Trophoblast cell (in vitro differentiated cells and primary cell): ENCODE data around the gene MSRB3.

Source experiments
- DNase-seq, 2 donors: peaks; one replicate each; pipeline ENCODE4 v3.0.0-alpha.2; 2016
- H2AFZ ChIP-seq: 2 replicates; pipeline ENCODE4 v1.6.1; 2013; ENCODE audit warnings: low read length, moderate library complexity, mild to moderate bottlenecking; ENCODE audit not compliant: insufficient read depth, poor library complexity
- H2AK5ac ChIP-seq: 2 replicates; pipeline ENCODE4 v1.6.1; 2013; ENCODE audit warnings: mild to moderate bottlenecking, low read length
- H2BK120ac ChIP-seq: 2 replicates; pipeline ENCODE4 v1.6.1; 2013; ENCODE audit warnings: low read length, mild to moderate bottlenecking, moderate library complexity; ENCODE audit not compliant: insufficient read depth, poor library complexity
- H2BK12ac ChIP-seq: 2 replicates; pipeline ENCODE4 v1.6.1; 2013; ENCODE audit warnings: mild to moderate bottlenecking, low read length, moderate library complexity
- H2BK5ac ChIP-seq: 2 replicates; pipeline ENCODE4 v1.6.1; 2013; ENCODE audit warnings: low read length, low read depth, moderate library complexity, mild to moderate bottlenecking; ENCODE audit not compliant: poor library complexity
- H3K14ac ChIP-seq: 2 replicates; pipeline ENCODE4 v1.6.1; 2013; ENCODE audit warnings: mild to moderate bottlenecking, low read length
- H3K18ac ChIP-seq: 2 replicates; pipeline ENCODE4 v1.6.1; 2013; ENCODE audit warnings: mild to moderate bottlenecking, low read length
- H3K23ac ChIP-seq: 2 replicates; pipeline ENCODE4 v1.6.1; 2013; ENCODE audit warnings: low read length
- H3K27ac ChIP-seq: 2 replicates; pipeline ENCODE4 v1.5.1; 2013; ENCODE audit warnings: low read depth, mild to moderate bottlenecking, inconsistent platforms, low read length, moderate library complexity
- H3K27me3 ChIP-seq: 2 replicates; pipeline ENCODE4 v1.6.1; 2013; ENCODE audit warnings: inconsistent platforms, mild to moderate bottlenecking, low read length, moderate library complexity; ENCODE audit not compliant: insufficient read depth
- H3K36me3 ChIP-seq, 2 experiments: 1 replicate in 1 of 2; 2 replicates in 1 of 2; pipeline ENCODE4 v1.6.1; 2013; ENCODE audit warnings: low read length in 2 of 2, mild to moderate bottlenecking in 2 of 2, moderate library complexity in 1 of 2; ENCODE audit not compliant: insufficient read depth in 2 of 2, control insufficient read depth in 1 of 2
- H3K4ac ChIP-seq: 2 replicates; pipeline ENCODE4 v1.6.1; 2013; ENCODE audit warnings: low read depth, mild to moderate bottlenecking, low read length, moderate library complexity
- H3K4me1 ChIP-seq, 2 experiments: 1 replicate in 1 of 2; 2 replicates in 1 of 2; pipeline ENCODE4 v1.6.1; 2013; ENCODE audit warnings: low read length in 2 of 2, mild to moderate bottlenecking in 2 of 2, moderate library complexity in 1 of 2; ENCODE audit not compliant: insufficient read depth in 2 of 2, control insufficient read depth in 1 of 2
- H3K4me2 ChIP-seq: 2 replicates; pipeline ENCODE4 v1.6.1; 2013; ENCODE audit warnings: inconsistent platforms, mild to moderate bottlenecking, low read length, moderate library complexity
- H3K4me3 ChIP-seq: 2 replicates; pipeline ENCODE4 v1.5.1; 2013; ENCODE audit warnings: mild to moderate bottlenecking, low read depth, low read length, inconsistent platforms
- H3K79me1 ChIP-seq: one replicate; pipeline ENCODE4 v1.6.1; 2013; ENCODE audit warnings: low read length
- H3K79me2 ChIP-seq: 2 replicates; pipeline ENCODE4 v1.6.1; 2013; ENCODE audit warnings: low read length, mild to moderate bottlenecking; ENCODE audit not compliant: control insufficient read depth, insufficient read depth, poor library complexity
- H3K9ac ChIP-seq: 2 replicates; pipeline ENCODE4 v1.6.1; 2013; ENCODE audit warnings: mild to moderate bottlenecking, low read length
- H3K9me3 ChIP-seq: 2 replicates; pipeline ENCODE4 v1.6.1; 2013; ENCODE audit warnings: low read depth, mild to moderate bottlenecking, control low read depth, inconsistent platforms, low read length; ENCODE audit not compliant: insufficient read depth
- H4K12ac ChIP-seq: 2 replicates; pipeline ENCODE4 v1.6.1; 2013; ENCODE audit warnings: low read depth, mild to moderate bottlenecking, low read length, moderate library complexity
- H4K8ac ChIP-seq: 2 replicates; pipeline ENCODE4 v1.6.1; 2013; ENCODE audit warnings: low read depth, mild to moderate bottlenecking, low read length, moderate library complexity
- H4K91ac ChIP-seq: one replicate; pipeline ENCODE4 v1.6.1; 2013; ENCODE audit warnings: low read depth, mild to moderate bottlenecking, low read length, moderate library complexity
- WGBS: extraction: QIAGEN DNeasy Blood & Tissue Kit; methylation state at CpG from one replicate; pipeline ENCODE4 v1.1.7; 2013; ENCODE audit warnings: missing lambda C conversion rate; ENCODE audit not compliant: insufficient read length, insufficient coverage; ENCODE audit errors: extremely low coverage; 5-methylcytosine and 5-hydroxymethylcytosine counted together

The MSRB3 gene

DNA sequence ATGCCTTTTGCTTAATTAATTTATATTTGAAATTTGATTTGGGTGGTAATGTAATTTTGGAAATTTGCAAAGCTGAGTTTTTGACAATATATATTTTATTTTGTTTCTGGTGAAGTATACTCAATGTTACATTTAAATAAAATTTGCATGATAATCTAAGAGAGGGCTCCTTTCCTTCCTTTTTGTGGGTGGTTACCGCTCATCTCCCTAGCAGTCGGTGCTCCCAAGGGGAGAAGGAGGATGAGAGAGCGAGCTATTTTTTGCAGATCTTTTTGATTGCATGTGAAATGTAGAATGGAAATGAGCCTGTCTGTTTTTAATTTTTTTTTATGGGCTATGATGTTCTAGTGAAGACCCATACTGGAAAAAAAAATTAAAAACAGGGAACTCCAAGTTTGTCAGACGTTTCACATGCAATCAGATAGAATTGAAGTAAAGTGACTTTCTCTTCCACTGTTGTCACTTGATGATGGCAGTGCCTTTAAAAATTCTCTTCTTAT is 39.8 kb downstream of the MSRB3 start:
- Histone ChIP-seq H3K14ac (no peak overlapping the region), H3K9ac (no peak overlapping the region), H4K8ac (no peak overlapping the region), H4K12ac (no peak overlapping the region), H3K4me3 (no peak overlapping the region), H2BK5ac (no peak overlapping the region), H3K18ac (no peak overlapping the region), H3K4me2 (no peak overlapping the region), H2AK5ac (no peak overlapping the region), H4K91ac (no peak overlapping the region), H3K9me3 (no peaks in the 10 kb centered on the region), H3K79me1 (peaks cover 5% of the 10 kb centered on the region), H3K4me1 (no peaks in the 10 kb centered on the region), H3K36me3 (no peaks in the 10 kb centered on the region), H3K4ac (no peak overlapping the region), H3K27ac (no peak overlapping the region), H3K27me3 (no peaks in the 10 kb centered on the region), H3K23ac (no peak overlapping the region), H2BK120ac (no peak overlapping the region), H3K79me2 (no peaks in the 10 kb centered on the region), H2AFZ (no peak overlapping the region), H2BK12ac (no peak overlapping the region)
- WGBS, result no CpG with 5 or more reads among the region's 4 CpGs
- DNase-seq, result no peak

DNA sequence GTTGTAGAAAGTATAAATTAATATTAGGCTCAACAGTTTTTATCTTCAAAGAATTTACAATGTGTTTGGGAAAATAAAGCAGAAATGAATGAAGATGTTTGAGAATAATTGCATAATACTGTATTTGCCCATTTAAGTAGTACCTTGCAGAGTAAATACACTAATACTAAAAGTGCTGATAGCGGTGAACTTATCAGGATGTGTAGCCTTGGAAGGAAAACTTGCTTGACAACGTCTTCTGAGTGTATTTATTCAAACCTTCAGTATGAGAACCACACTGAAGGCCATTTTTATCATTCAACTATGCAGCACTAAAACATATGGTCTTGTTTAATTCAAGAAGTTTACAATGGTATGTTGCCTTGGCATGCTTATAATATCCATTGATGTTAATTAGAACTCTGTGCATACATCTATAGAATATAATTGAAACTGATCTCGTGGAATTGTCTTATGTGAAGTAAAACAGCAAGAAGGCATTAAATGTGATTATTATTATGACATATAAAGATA is 41.3 kb downstream of the MSRB3 start:
- Histone ChIP-seq H2AFZ (no peak overlapping the region), H4K12ac (no peak overlapping the region), H3K4me1 (no peaks in the 10 kb centered on the region), H3K9ac (no peak overlapping the region), H3K4ac (no peak overlapping the region), H3K79me2 (no peaks in the 10 kb centered on the region), H3K79me1 (peaks cover 5% of the 10 kb centered on the region), H3K4me2 (no peak overlapping the region), H4K91ac (no peak overlapping the region), H2AK5ac (no peak overlapping the region), H3K27ac (no peak overlapping the region), H4K8ac (no peak overlapping the region), H3K4me3 (no peak overlapping the region), H3K27me3 (no peaks in the 10 kb centered on the region), H3K23ac (no peak overlapping the region), H3K9me3 (no peaks in the 10 kb centered on the region), H2BK5ac (no peak overlapping the region), H3K36me3 (no peaks in the 10 kb centered on the region), H2BK120ac (no peak overlapping the region), H3K14ac (no peak overlapping the region), H3K18ac (no peak overlapping the region), H2BK12ac (no peak overlapping the region)
- WGBS, result no CpG with 5 or more reads among the region's 3 CpGs
- peak in 1 of 2 donors; percentile 7 for DNase-seq

DNA sequence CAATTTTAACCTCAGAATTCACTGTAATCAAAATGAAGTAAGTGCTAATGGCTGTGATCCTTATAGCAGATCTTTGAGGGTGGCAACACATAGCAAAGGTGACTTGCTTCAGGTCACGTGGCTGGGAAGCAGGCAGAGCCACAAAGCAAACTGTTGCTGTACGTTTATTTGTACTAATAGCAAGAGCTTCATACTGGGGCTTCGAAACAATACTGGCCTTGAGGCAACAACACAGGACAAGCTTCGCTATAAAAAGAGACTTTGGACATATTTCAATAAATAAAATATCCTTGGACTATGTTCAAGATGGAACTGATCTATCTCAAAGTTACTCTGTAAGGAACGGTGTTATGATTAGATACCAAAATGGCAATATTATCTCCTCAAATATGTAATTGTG is 44.6 kb downstream of the MSRB3 start:
- Histone ChIP-seq H2BK12ac (peak overlapping the region; percentile 95), H3K9ac (no peak overlapping the region), H3K18ac (no peak overlapping the region), H3K23ac (no peak overlapping the region), H2AFZ (no peak overlapping the region), H2BK120ac (peak overlapping the region; percentile 83), H3K9me3 (no peaks in the 10 kb centered on the region), H4K8ac (no peak overlapping the region), H4K91ac (peak overlapping the region; percentile 77), H3K79me2 (peaks cover 1% of the 10 kb centered on the region), H3K27me3 (no peaks in the 10 kb centered on the region), H2AK5ac (no peak overlapping the region), H3K4ac (no peak overlapping the region), H3K14ac (peak overlapping the region; percentile 74), H3K4me3 (no peak overlapping the region), H2BK5ac (no peak overlapping the region), H3K27ac (no peak overlapping the region), H3K36me3 (no peaks in the 10 kb centered on the region), H3K4me1 (peaks cover 3% of the 10 kb centered on the region in 2 experiments), H4K12ac (no peak overlapping the region), H3K4me2 (no peak overlapping the region), H3K79me1 (peaks cover 6% of the 10 kb centered on the region)
- WGBS, result no CpG with 5 or more reads among the region's 5 CpGs
- no peak for DNase-seq

- Histone ChIP-seq H3K14ac (no peak overlapping the region), H4K12ac (no peak overlapping the region), H4K8ac (no peak overlapping the region), H3K4me2 (no peak overlapping the region), H3K23ac (no peak overlapping the region), H2AK5ac (no peak overlapping the region), H3K4ac (no peak overlapping the region), H3K36me3 (no peaks in the 10 kb centered on the region), H3K9ac (no peak overlapping the region), H3K4me3 (no peak overlapping the region), H3K79me1 (peaks cover 6% of the 10 kb centered on the region), H2BK5ac (no peak overlapping the region), H2BK12ac (no peak overlapping the region), H3K4me1 (peaks cover 3% of the 10 kb centered on the region in 2 experiments), H3K18ac (no peak overlapping the region), H3K9me3 (no peaks in the 10 kb centered on the region), H3K79me2 (peaks cover 1% of the 10 kb centered on the region), H2AFZ (no peak overlapping the region), H2BK120ac (no peak overlapping the region), H4K91ac (no peak overlapping the region), H3K27me3 (no peaks in the 10 kb centered on the region), H3K27ac (no peak overlapping the region)
- no CpG with 5 or more reads among the region's 2 CpGs for WGBS
- DNase-seq, result no peak
Measured at GRCh38 chr12:65324056-65324455, 45.6 kb downstream of the MSRB3 start.
